Heart left ventricle (tissue), 16 donors: ENCODE data around the gene ITGA2. TPM values are rescaled to one million over a fixed set of nuclear protein-coding genes. Genes with fewer than 3 reads are reported as not detected.
A peak's percentile ranks its signal among the peaks of the same experiment; 100 is the strongest.

ENCODE experiments used
- ATAC-seq, 4 donors: fragments of 200-7000 bp; cut with Tn5 transposase; one replicate each; pipeline ENCODE4 v1.9.1; 2020 to 2022; ENCODE audit warnings: moderate library complexity in 4 of 4, mild to moderate bottlenecking in 3 of 4, moderate number of reproducible peaks in 1 of 4
- DNase-seq, 5 donors: peaks; one replicate each; pipeline ENCODE4 v3.0.0-alpha.2; 2020
- H3K27ac ChIP-seq, 12 donors: fragments of 200-600 bp; sonication (generic) in 4 of 12; one replicate each; pipeline versions ENCODE4 v1.5.0 to v1.8.0; 2016 to 2022; ENCODE audit warnings: mild to moderate bottlenecking in 2 of 12
- H3K27me3 ChIP-seq, 9 donors: fragments of 200-600 bp; sonication (generic) in 2 of 9; one replicate each; pipeline versions ENCODE4 v1.5.1 to v1.8.0; 2016 to 2022; ENCODE audit warnings: mild to moderate bottlenecking in 3 of 9
- H3K36me3 ChIP-seq, 9 donors: fragments of 200-600 bp; sonication (generic) in 2 of 9; one replicate each; pipeline versions ENCODE4 v1.5.0 to v1.8.0; 2018 to 2022; ENCODE audit warnings: mild to moderate bottlenecking in 2 of 9
- H3K4me1 ChIP-seq, 12 donors: fragments of 200-600 bp; sonication (generic) in 4 of 12; one replicate each; pipeline versions ENCODE4 v1.5.0 to v1.8.0; 2016 to 2022; ENCODE audit warnings: mild to moderate bottlenecking in 3 of 12
- H3K4me3 ChIP-seq, 12 donors: fragments of 200-600 bp; sonication (generic) in 4 of 12; one replicate each; pipeline versions ENCODE4 v1.5.0 to v1.8.0; 2017 to 2022; ENCODE audit warnings: mild to moderate bottlenecking in 9 of 12, moderate library complexity in 4 of 12
- H3K9me3 ChIP-seq, 12 donors: fragments of 200-600 bp; sonication (generic) in 4 of 12; one replicate each; pipeline versions ENCODE4 v1.5.0 to v1.8.0; 2016 to 2022; ENCODE audit warnings: mild to moderate bottlenecking in 1 of 12
- POLR2A ChIP-seq, 2 donors: fragments of 450-650 bp; IDR thresholded peaks; one replicate each; pipeline ENCODE4 v1.6.1; 2017; ENCODE audit warnings: antibody characterized with exemption in 2 of 2, mild to moderate bottlenecking in 2 of 2, moderate library complexity in 2 of 2
- WGBS, 4 donors: extraction: QIAGEN DNeasy Blood & Tissue Kit in 2 of 4; methylation state at CpG; one replicate each; pipeline versions ENCODE4 v1.1.5 to v1.1.7; 2013 to 2018; 5-methylcytosine and 5-hydroxymethylcytosine counted together
- intact Hi-C, 10 donors: fragments of 100-400 bp; cut with DNase I; formaldehyde crosslinking; loops; one replicate each; pipeline versions ENCODE4 v1.11.1 to v1.14.2; 2022
- polyA plus RNA-seq, 2 donors: library from polyadenylated mRNA; stranded (reverse); fragments of 200-250 nt; gene quantifications; one replicate each; pipeline ENCODE4 v1.2.3, GENCODE V29; 2013
- total RNA-seq, 9 donors: library from RNA; depleted of rRNA in 2 of 9; stranded (reverse); fragments of >200 nt in 2 of 9; fragmentation: NEBNext Ultra II Directional in 3 of 9; extraction: Animal tissue kit (Norgen Biotek cat#: 25700) in 3 of 9; gene quantifications; one replicate each; pipeline versions ENCODE4 v1.1.0 to v1.2.4, GENCODE V29; 2016 to 2023
- TF ChIP-seq, protein P1 (sequence below), 12 donors: fragments of 200-600 bp; sonication (generic) in 4 of 12; IDR thresholded peaks; one replicate each; pipeline versions ENCODE4 v1.5.0 to v1.8.0; 2018 to 2022; ENCODE audit warnings: antibody characterized with exemption in 12 of 12, mild to moderate bottlenecking in 5 of 12
- donor health status: ischemic (EF 13 %, LVEDD 7.1; RV severe dilation, severe dysfunction).
- donor health status: healthy with polysubstance abuse.
- donor health status: DM: no; HTN: yes; CAD: no.
- donor health status: DM: no; HTN: no; CAD: no.
- donor health status: ischemic (EF 25% LVEDD 6.9; RV normal size, moderate dysfunction).
- donor health status: ischemic (EF 25% LVEDD 5.7; RV mildly dilated, moderate dysfunction).
- donor health status: healthy.
- donor health status: DM: yes; HTN: yes; CAD: no.
- donor health status: ischemic (EF 35%, LVEDD 5.7; RV mildly dilated, moderate dysfunction).
- donor health status: nonischemic (EF 11% LVEDD 7.7; RV severe dilation, severe dysfunction).
- donor health status: DM: yes; HTN: yes; CAD: no.
- donor health status: PGD.
- donor health status: ischemic (EF 29% LVEDD 5.4; RV normal size, mild dysfunction).
- donor health status: nonischemic (EF 23%, LVEDD 6.1; RV moderate dilation, normal function).

ITGA2 gene
- total and polyA plus RNA-seq, 11 donors: 0.23 to 10.7 (median 1.00) TPM

DNA sequence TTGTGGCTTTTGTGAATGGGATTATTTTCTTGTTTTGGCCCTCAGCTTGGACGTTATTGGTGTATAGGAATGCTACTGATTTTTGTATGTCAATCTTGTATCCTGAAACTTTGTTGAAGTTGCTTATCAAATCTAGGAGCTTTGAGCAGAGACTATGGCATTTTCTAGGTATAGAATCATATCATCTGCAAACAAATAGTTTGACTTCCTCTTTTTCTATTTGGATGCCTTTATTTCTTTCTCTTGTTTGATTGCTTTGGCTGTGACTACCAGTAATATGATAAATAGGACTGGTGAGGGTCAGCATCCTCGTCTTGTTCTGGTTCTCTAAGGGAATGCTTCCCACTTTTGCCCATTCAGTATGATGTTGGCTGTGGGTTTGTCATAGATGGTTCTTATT lies 24.7 kb downstream of the ITGA2 start:
- intact Hi-C loops: no loop called here
- Histone ChIP-seq H3K4me1 (no peaks in the 10 kb centered on the region), H3K9me3 (peaks cover 0 to 12% (median 0%) of the 10 kb centered on the region in 12 donors), H3K36me3 (no peaks in the 10 kb centered on the region), H3K4me3 (no peak overlapping the region), H3K27ac (no peak overlapping the region), H3K27me3 (no peaks in the 10 kb centered on the region)
- DNase-seq (no peak), ATAC-seq (no peak)
- TF ChIP-seq POLR2A (IDR thresholded peaks at IDR 0.05): no peak
- TF ChIP-seq, protein P1, sequence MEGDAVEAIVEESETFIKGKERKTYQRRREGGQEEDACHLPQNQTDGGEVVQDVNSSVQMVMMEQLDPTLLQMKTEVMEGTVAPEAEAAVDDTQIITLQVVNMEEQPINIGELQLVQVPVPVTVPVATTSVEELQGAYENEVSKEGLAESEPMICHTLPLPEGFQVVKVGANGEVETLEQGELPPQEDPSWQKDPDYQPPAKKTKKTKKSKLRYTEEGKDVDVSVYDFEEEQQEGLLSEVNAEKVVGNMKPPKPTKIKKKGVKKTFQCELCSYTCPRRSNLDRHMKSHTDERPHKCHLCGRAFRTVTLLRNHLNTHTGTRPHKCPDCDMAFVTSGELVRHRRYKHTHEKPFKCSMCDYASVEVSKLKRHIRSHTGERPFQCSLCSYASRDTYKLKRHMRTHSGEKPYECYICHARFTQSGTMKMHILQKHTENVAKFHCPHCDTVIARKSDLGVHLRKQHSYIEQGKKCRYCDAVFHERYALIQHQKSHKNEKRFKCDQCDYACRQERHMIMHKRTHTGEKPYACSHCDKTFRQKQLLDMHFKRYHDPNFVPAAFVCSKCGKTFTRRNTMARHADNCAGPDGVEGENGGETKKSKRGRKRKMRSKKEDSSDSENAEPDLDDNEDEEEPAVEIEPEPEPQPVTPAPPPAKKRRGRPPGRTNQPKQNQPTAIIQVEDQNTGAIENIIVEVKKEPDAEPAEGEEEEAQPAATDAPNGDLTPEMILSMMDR (IDR thresholded peaks at IDR 0.05): no peak
- 77 to 89% (median 85%) methylated on average over 2 of the region's 2 CpGs for WGBS, 4 donors

DNA sequence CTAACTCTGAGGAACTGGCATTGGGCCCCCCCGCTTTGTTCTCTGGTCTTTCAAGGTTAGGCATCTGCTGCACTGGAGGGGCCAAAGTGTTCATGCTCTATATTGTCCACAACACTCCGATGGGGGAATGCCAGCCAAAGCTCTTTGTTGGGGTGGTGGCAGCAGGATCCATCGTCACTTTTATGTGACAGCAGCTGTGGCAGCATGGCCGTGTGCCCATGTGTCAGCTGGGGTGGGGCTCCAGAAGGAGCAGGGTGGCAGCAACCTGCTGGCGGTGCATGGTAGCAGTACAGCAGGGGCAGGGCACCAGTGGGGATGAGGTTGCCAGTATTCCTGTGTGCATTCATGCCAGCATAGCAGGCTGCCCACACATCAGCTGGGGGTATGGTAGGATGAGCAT lies 28.2 kb downstream of the ITGA2 start:
- Histone ChIP-seq H3K9me3 (peaks cover 0 to 12% (median 0%) of the 10 kb centered on the region in 12 donors), H3K4me1 (no peaks in the 10 kb centered on the region), H3K27me3 (no peaks in the 10 kb centered on the region), H3K36me3 (no peaks in the 10 kb centered on the region), H3K4me3 (no peak overlapping the region), H3K27ac (no peak overlapping the region)
- ATAC-seq (peak in 3 of 4 donors; percentile 28 to 57 (median 57)), DNase-seq (no peak)
- WGBS, 4 donors: 75 to 88% (median 78%) methylated on average over 2 to 5 of the region's 5 CpGs
- intact Hi-C loops: no loop called here
- TF ChIP-seq, protein P1 (IDR thresholded peaks at IDR 0.05): no peak
- no peak for TF ChIP-seq POLR2A (IDR thresholded peaks at IDR 0.05)

DNA sequence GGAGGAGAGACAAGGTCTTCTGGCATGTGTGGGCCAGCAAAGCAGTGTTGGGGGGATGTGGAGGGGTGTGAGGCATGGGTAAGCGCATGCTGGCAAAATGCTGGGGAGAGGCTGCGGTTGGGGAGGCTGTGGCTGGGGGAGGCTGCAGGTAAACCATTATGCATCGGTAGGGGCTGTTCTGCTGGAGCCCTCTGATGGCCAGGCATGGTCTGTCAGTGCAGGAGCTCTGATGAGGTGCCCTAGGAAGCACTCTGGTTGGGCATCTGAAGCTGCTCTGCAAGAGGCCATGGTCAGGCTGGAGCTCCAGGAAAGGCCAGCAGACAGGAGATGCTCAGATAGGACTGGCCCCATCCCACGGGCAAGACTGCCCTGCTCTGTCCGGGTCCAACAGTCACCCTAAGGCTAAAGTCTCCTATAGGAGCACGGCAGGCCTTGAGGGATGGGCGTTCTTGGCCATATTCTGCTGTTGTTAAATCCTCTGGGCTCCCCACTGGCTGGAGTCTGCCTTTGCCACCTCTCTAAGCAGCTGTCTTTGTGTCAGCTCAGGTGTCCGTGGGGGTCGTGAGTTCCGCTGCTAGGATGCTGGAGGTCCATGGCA lies 28.7 kb downstream of the ITGA2 start:
- ATAC-seq: no peak
- DNase-seq: no peak
- H3K9me3 ChIP-seq: peaks cover 0 to 12% (median 0%) of the 10 kb centered on the region in 12 donors
- WGBS, 4 donors: 95 to 99% (median 96%) methylated on average over 7 to 10 of the region's 10 CpGs
- no peak overlapping the region for H3K4me3 ChIP-seq
- no peak for TF ChIP-seq POLR2A (IDR thresholded peaks at IDR 0.05)
- TF ChIP-seq, protein P1 (IDR thresholded peaks at IDR 0.05): no peak
- no peaks in the 10 kb centered on the region for H3K27me3 ChIP-seq
- intact Hi-C loops: no loop called here
- H3K36me3 ChIP-seq: no peaks in the 10 kb centered on the region
- peaks cover 0 to 2% (median 0%) of the 10 kb centered on the region in 12 donors for H3K4me1 ChIP-seq
- no peak overlapping the region for H3K27ac ChIP-seq

DNA sequence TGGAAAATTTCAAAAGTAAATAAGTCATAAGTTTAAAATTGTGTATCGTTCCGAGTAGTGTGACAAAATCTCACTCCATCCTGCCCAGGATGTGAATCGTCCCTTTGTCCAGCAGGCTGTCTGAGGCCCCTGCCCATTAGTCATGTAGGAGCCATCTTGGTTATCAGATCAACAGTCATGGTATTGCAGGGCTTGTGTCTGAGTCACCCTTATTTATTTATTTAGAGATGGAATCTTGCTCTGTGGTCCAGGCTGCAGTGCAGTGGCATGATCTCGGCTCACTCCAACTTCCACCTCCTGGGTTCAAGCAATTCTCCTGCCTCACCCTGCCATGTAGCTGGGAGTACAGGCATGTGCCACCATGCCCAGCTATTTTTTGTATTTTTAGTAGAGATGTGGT lies 30.2 kb downstream of the ITGA2 start:
- Histone ChIP-seq H3K36me3 (no peaks in the 10 kb centered on the region), H3K4me3 (no peak overlapping the region), H3K4me1 (peaks cover 0 to 16% (median 0%) of the 10 kb centered on the region in 12 donors), H3K27me3 (no peaks in the 10 kb centered on the region), H3K9me3 (peaks cover 0 to 3% (median 0%) of the 10 kb centered on the region in 12 donors), H3K27ac (no peak overlapping the region)
- no peak for TF ChIP-seq POLR2A (IDR thresholded peaks at IDR 0.05)
- TF ChIP-seq, protein P1 (IDR thresholded peaks at IDR 0.05): no peak
- intact Hi-C loops: no loop called here
- DNase-seq: no peak
- no peak for ATAC-seq
- WGBS, 4 donors: 76 to 93% (median 88%) methylated on average over 4 of the region's 4 CpGs
